GM18511 (cell line): ENCODE data around the gene SCAANT1.

Source experiments
- ATAC-seq: cut with Tn5 transposase; IDR thresholded peaks from one replicate; pipeline ENCODE4 v1.9.1; 2021; ENCODE audit warnings: mild to moderate bottlenecking, moderate library complexity; ENCODE audit not compliant: unreplicated experiment

The SCAANT1 gene

GRCh38 chr3:63934041-63934866, 22.1 kb upstream of the SCAANT1 start:
- no peak for ATAC-seq

- ATAC-seq, result peak; percentile 77
Measured at GRCh38 chr3:63933459-63933858, 21.3 kb upstream of the SCAANT1 start.

DNA sequence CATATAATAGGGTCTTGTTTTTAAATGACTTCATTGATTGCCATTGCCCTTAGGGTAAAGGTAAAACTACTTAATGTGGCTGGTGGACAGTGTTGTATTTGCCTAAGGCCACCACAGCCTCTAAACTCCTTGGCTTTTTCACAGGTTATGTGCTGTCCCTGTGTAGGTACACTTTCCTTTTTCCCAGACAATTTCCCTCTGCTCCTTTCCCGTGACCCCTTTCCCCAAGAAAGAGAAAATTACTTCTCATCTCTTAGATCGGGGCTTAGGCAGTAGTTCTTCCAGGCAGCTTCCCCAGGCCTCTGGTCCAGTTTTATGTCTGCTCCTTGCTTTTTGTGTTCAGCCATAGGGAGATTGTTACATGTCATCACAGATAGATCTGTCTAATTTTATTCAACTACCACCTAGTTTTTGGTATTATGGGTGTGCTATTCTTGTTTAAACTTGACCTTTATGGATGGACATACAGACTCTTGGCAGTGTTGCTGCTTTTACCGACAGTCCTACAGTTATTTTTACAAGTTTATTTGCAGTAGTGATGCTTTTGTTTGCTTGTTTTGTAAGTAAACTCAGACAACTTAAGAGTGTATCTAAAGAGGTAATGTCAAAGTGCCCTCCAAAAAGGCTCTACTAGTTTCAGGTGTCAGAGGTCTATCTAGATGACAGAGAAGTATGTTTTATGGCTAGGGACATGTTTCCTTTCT, 20.5 kb upstream of the SCAANT1 start:
- ATAC-seq, result no peak

DNA sequence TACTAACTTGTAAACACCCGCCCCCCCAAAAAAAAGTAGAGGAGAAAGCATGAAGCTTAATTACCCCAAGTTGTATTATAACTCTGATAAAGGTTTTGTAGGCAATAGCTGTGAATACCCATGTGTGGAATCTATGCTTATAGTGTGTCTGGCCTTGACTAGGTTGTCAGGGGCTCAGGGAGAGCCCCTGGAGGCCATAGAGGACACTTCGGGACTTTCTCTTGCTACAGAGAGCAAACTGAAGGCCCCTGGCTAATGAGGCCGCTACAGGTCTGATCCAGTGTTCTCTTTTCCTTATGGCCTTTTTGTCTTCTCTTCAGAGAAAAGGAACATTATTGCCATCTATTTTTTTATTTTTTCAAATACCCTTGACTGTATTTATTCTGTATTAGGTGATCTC, 19.1 kb upstream of the SCAANT1 start:
- no peak for ATAC-seq

DNA sequence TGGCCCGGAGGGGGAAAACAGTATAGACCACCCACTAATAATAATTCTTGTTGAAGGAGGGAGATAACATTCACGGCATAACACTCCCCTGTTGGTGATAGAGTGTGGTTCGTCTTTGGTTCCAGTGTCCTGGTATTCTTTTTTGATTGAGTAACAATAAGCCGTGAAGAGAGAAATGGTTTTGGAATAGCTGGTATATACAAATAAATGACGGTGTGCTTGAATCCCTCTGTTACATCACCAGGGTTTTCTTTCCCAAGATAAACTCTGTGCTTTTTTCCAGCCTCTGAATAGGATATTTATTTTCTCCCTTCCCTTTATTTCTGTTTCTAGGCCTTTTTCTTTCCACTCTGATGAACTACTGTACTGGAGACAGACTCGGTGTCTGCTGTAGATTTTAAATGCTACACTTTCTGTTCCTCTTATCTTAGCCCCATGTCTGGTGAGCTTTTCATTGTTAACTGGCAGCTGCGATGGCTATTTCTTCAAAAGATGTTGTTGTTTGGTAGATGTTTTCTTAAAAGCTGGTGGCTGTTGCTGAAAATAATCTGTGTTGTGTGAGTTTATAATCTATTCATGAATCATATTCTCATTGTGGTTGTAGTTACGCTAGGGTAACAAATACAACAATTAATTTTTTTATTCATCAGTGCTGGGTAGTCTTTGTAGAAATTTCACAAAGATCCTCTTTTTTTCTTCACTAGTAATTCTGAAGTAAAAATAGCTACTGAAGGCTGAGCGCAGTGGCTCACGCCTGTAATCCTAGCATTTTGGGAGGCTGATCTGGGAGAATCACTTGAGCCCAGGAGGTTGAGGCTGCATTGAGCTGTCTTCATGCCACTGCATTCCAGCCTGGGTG, 15.5 kb upstream of the SCAANT1 start:
- ATAC-seq, result peak; percentile 91

- no peak for ATAC-seq
Measured at GRCh38 chr3:63926309-63926708, 14.1 kb upstream of the SCAANT1 start.

DNA sequence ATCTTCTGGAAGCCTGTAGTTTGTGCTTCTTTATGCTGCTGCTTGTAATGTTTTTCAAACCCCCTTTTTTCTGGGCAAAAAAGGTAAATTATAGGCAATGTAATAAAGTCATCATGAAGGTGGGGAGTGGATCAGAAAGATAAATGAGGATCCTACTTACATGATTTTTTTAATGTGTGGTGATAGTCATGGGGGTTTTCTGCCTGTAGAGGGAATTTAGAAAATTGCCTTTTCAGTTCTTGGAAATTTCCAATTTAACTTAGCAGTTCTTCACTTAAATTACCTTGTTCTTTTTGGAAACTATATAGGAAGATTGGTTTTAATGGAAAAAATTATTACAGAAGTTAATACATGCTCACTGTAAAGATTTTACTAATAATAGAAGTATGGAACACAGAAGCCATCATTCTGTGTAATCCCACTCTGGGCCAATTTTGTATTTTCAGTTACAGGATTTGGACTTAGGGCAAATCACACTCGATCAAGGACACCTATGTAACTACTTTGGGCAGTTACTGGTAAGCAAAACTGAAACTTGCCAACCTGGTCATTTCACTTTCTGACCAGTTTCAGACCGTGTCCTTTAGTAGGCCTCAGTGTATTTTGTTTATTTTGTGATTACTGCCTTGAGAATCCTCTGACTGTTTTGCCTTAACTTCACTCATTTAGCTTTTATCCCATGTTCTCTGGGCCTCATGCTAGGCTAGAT, 10.5 kb upstream of the SCAANT1 start:
- no peak for ATAC-seq

DNA sequence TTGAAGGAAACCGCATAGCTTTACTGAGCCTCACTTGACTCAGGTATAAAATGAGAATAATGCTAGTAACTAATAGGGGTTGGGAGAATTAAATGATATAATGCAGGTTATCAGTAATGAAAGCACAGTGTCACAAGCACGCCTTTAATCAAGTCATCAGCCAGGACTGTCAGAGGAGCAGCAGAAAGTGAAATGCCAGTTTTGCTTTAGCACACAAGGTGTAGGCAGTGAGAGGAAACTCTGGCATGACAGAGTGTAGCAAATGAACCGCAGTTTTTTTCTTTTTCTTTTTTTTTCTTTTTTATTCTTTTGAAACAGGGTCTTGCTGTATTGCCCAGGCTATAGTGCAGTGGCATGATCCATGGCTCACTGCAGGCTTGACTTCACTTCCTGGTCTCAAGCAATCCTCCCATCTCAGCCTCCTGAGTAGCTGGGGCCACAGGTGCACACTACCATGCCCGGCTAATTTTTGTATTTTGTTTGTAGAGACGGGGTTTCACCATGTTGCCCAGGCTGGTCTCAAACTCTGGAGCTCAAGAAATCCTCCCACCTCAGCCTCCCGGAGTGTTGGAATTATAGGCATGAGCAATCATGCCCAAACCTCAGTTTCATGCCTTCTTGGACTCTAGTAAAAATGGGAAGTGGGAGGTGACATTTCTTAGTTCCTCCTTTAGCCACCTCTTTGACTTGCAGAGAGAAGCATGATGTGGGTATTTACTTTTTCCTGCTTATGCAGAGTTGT, 9.7 kb upstream of the SCAANT1 start:
- peak; percentile 89 for ATAC-seq

GRCh38 chr3:63920001-63920400, 7.8 kb upstream of the SCAANT1 start:
- no peak for ATAC-seq

- ATAC-seq, result no peak
Measured at GRCh38 chr3:63918321-63918720, 6.1 kb upstream of the SCAANT1 start.

GRCh38 chr3:63914312-63914711, 2.1 kb upstream of the SCAANT1 start:
- no peak for ATAC-seq

GRCh38 chr3:63912768-63913588, 795 bp upstream of the SCAANT1 start:
- ATAC-seq, result peak; percentile 20

- no peak for ATAC-seq
Measured at GRCh38 chr3:63911509-63911872, 692 bp downstream of the SCAANT1 start.

DNA sequence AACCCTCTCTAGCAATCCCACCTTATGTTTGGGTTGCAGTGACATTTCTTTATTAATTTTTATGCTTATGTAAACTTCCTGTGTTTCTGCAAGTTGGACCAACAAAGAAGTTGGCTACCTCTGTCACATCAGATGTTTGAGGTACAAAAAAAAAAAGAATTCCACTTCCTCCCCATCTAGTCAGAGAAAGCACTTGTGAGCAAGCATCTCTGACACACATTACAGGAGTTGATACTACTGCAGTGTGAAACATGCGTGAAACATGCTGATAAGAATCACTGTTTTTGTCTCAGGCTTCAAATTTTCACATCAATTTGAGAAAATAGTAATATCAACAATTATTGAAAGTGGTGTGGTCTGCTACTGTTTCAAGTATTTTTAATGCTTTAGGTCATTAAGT, 1.3 kb downstream of the SCAANT1 start:
- no peak for ATAC-seq

GRCh38 chr3:63910001-63910400, 2.2 kb downstream of the SCAANT1 start:
- no peak for ATAC-seq

DNA sequence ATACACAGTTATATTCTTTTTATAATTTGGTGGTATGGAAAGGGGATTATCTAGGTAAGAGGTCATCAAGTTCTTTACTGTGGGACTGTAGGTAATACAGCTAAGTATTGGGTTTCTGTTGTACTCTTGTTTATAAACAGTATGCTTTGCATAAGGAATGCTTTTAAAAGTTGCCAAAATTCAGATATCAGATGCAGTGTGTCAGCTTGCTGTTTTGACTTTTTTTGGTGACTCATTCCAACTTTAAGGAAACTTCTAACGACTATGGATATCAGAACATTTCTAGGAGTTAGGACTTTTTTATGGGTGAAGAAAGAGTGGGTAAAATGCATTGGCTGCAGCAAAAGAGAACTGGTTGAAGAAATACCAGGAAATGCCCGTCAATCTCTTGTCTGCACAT, 2.8 kb downstream of the SCAANT1 start:
- no peak for ATAC-seq

GRCh38 chr3:63908776-63909175, 3.4 kb downstream of the SCAANT1 start:
- no peak for ATAC-seq

GRCh38 chr3:63908081-63908736, 4.0 kb downstream of the SCAANT1 start:
- no peak for ATAC-seq
